H7 (cell line): ENCODE results near the gene SGMS1. TPM values are rescaled to one million over a fixed set of nuclear protein-coding genes. Genes with fewer than 3 reads are reported as not detected.

Experiments used
- DNase-seq: peaks from one replicate; pipeline ENCODE4 v3.0.0; 2012
- H3K27me3 ChIP-seq: 2 replicates; pipeline ENCODE4 v1.6.0; 2011; ENCODE audit warnings: mild to moderate bottlenecking, low read length; ENCODE audit not compliant: control insufficient read depth, insufficient read depth
- H3K36me3 ChIP-seq: replicated peaks from 2 replicates; pipeline ENCODE4 v1.5.1; 2011; ENCODE audit warnings: low read length; ENCODE audit not compliant: control insufficient read depth, insufficient read depth
- H3K4me3 ChIP-seq: 2 replicates; pipeline ENCODE4 v1.5.1; 2011; ENCODE audit warnings: low read depth, mild to moderate bottlenecking, control low read depth, low read length, moderate library complexity; ENCODE audit not compliant: insufficient read depth
- total RNA-seq: library from RNA; depleted of rRNA; stranded (reverse); fragments of >200 nt; shearing (Covaris generic); gene quantifications from 2 replicates; pipeline ENCODE4 v1.2.3, GENCODE V29; 2014

Gene SGMS1
- total RNA-seq, 1 experiment from 2014 or later: 19.4 TPM

DNA sequence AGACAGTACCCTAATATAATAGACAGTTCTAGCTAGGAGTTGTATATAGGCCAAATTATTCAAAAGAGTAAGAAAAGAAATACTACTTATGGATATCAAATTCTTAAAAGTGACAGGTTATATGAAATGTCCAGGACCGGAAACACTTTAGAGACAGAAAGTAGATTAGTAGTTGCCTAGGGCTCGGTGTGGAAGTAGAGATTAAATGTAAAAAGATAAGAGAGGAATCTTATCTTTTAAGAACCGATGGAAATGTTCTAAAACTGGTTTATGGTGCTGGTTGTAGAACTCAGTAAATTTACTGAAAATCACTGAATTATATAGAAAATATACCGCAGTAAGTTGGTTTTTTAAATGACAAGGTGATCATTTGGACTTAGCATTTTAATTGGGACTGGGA lies 224.9 kb downstream of the SGMS1 start:
- DNase-seq: no peak
- Histone ChIP-seq H3K4me3 (no peak overlapping the region), H3K36me3 (no peaks in the 10 kb centered on the region), H3K27me3 (no peaks in the 10 kb centered on the region)

DNA sequence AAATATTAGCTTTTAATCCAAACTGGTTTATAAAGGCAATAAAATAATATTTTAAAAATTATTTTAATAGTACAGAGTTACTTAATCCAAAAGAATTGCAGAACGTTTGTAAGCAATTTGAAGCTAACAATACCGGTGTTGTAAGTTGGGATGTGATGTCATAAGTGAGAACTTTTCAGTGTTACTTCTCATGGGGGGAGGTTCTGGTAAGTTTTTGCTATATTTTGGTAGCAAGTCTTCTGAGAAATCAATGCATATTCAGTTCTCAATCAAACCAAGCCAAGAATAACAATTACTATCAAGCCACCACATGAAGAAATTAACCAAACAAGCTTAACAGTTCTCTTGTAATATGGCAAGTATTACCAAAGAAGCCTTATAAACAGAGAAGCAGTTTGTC lies 225.4 kb downstream of the SGMS1 start:
- no peak overlapping the region for H3K4me3 ChIP-seq
- no peaks in the 10 kb centered on the region for H3K27me3 ChIP-seq
- DNase-seq: no peak
- H3K36me3 ChIP-seq: no peaks in the 10 kb centered on the region

DNA sequence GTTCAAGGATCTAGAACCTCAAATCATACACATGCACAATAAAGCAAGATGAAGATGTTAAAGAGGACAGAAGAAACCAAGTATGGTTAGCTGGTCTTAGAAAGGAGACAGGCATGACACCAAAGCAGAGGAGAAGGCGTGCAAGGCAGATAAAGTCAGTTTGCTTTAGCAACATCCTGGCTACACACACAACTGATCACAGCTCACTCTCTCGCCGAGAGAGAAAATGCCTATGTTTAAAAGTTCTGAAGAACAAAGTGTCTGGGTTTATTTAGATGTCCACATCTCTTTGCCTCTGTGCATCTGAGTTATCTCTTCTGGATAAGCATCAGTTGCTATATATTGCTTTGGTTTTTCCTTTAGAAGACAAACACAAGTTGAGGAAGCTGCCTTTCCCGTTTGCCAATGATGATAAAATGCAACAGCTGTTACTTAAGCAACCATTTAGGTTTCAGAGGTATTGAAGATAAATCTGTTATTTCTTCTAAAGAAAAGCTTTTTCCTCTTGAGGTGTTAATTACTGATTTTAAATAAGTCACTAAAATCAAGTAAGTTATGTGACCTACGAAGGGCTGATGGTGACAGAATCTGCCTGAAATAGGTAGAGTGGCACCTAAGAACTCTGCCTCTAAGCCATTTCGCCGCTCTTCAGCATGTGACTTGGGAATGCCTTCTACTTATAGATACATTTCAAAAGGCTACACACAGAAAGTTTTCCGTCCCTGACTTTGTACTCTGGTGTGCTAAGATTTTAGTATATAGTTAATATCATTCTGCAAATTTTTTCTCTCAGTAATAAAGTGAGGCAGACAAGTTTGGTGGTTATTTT lies 226.2 kb downstream of the SGMS1 start:
- no peak for DNase-seq
- no peaks in the 10 kb centered on the region for H3K36me3 ChIP-seq
- H3K4me3 ChIP-seq: no peak overlapping the region
- H3K27me3 ChIP-seq: no peaks in the 10 kb centered on the region

DNA sequence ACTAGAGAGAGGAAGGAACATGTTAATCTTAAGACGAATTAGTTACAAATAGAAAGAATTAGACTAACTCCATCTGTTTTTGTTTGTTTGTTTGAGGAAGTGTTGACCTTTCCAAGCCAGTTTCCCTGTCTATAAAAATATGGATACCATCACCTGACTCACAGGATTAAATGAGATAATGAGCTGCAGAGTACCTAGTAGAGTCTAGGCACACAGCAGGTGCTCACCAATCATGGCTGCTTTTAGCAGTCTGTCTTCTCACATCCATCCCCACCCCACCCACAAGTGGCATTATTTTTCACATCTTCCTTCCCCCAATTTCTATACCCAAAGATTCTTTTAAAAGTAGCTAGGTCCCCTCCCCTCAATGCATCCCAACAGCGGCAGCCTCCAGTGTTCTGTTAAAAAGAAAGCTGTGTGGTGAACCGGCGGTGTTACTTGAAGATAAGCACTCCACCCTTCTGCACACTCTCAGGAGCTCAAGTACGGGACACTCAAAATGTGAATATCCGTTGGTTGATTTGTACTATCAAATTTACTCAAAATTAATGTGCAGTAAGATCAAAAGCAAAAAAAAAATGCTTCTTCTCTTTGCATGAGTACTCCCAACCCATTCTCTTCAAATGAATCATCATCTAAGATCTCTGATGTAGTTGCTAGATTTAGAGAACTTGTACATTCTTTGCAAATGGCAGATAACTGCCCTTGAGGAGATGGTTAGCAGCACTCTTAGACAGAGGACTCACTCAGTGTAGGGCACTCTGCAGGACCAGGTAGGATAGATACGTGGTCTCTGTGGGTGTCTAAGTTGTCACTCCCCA lies 227.1 kb downstream of the SGMS1 start:
- Histone ChIP-seq H3K4me3 (no peak overlapping the region), H3K36me3 (no peaks in the 10 kb centered on the region), H3K27me3 (no peaks in the 10 kb centered on the region)
- no peak for DNase-seq

DNA sequence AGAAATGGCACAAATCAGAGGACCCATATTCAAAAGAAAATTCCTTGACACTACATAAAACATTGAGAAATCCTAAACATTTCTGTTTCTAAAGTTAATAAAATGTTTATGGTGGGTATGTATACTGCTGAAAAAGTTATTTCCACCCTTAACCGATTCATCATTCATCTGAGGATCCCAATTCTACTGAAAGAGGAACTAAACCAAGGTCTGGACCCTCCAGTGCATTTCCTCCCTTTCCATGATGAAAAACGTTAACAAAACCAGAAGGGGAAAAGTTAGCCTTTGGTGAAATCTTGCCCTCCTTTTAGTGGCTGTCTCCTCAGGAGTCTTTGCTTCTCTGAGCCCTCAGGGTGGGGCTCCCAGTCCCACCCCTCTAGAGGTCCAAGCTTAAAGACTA lies 227.9 kb downstream of the SGMS1 start:
- H3K27me3 ChIP-seq: no peaks in the 10 kb centered on the region
- DNase-seq: no peak
- H3K4me3 ChIP-seq: no peak overlapping the region
- H3K36me3 ChIP-seq: no peaks in the 10 kb centered on the region

DNA sequence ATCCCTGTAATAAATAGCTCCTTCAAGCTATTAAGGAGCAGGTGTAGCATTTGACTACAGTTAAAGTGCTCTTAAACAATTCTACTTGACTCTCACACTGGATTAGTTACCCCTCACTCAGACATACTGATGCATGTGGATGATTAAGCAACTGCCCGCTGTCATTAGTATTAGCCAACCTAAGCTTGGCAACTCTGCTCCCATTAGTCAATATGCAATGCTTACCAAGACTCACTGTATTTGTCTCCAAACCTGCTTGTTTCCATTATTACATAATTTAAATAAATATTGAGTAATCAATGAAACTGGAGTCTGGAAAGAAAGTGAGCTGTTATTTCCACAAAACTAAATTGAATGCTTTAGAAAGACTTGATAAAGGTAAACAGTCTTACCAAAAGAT lies 228.5 kb downstream of the SGMS1 start:
- no peak overlapping the region for H3K4me3 ChIP-seq
- no peaks in the 10 kb centered on the region for H3K36me3 ChIP-seq
- DNase-seq: no peak

DNA sequence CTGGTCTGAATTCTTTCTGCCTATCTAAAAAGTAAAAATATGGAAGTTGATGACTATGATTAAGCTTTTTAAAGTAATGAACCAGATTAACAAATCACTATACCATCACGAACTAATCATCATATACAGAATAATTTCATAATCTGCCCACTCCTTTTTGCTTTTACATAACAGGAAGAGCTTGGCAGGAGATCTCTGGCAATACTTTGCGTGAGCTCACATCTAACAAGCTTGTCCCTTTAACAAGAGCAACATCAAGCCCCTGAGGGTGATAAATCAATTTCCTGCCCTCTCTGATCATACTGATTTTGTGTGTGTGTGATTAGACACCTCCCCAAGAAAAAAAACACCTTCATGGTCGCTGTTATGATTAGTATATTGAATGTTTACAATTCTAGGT lies 228.9 kb downstream of the SGMS1 start:
- H3K27me3 ChIP-seq: no peaks in the 10 kb centered on the region
- H3K4me3 ChIP-seq: no peak overlapping the region
- no peaks in the 10 kb centered on the region for H3K36me3 ChIP-seq
- DNase-seq: no peak

More for the DNA sequence above, 228.5 kb downstream of the SGMS1 start:
- H3K27me3 ChIP-seq: no peaks in the 10 kb centered on the region

DNA sequence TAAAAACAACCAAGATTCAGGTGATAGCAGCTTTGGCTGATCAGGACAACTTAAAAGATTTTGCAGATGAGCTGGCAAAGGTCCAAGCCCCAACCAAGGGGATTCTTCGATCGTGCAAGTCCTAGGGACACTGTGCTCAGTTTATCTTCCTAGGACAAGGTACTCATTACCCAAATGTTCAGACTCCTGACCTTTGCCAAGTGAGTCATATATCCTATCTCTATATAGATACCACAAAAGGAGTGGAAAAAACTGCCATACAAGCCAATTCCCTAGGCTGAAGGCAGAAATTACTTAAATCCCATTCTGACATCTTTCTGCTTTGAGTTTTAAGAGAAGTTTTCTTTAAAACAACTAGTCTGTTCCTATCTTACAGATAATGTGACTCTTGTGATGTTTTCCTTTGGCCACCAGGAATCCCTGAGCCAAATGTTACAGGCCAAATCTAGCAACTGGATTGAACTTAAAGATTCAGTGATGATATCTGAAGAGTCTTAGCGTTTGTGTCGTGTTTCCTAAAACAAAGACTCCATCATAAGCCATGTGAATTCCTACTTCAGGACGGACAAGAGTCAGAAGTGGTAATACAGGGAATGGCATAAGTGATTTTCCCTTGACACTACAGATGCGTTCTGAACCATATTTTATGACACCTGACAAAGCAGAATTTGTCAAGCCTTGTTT lies 229.8 kb downstream of the SGMS1 start:
- Histone ChIP-seq H3K27me3 (no peaks in the 10 kb centered on the region), H3K36me3 (no peaks in the 10 kb centered on the region), H3K4me3 (no peak overlapping the region)
- no peak for DNase-seq

DNA sequence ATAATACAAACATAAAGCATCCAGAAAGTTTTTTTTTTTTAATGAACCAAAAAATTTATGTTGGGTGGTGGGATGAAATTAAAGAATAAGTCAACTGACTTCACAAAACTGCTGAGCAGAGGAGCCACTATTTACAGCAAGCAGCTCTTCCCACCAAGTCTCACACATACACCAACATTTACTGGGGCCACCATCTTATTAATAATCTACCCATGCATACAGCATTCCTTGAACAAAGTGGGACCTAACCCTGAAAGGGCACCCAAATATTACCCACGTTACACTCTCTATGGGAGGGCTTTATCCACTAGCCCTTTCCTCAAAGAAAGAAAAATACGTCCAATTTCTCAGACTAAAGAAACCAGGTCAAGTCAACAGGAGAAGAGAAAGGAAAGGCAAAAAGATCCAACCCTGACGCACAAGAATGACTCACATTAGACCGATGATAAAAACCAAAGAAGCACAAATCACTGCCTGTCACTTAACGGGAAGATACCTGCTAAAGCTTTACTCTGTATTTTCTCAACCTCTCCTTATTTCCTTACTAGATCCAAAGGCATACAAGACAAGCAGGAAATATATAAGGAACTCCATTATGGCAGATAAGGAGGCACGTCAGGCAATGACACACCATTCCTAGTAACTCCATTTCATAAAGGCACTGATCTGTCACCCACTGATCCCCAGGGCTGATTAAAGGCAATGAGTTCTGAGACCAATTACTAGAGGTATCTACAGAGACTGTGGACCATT lies 230.6 kb downstream of the SGMS1 start:
- H3K4me3 ChIP-seq: no peak overlapping the region
- no peaks in the 10 kb centered on the region for H3K27me3 ChIP-seq
- DNase-seq: no peak
- no peaks in the 10 kb centered on the region for H3K36me3 ChIP-seq

DNA sequence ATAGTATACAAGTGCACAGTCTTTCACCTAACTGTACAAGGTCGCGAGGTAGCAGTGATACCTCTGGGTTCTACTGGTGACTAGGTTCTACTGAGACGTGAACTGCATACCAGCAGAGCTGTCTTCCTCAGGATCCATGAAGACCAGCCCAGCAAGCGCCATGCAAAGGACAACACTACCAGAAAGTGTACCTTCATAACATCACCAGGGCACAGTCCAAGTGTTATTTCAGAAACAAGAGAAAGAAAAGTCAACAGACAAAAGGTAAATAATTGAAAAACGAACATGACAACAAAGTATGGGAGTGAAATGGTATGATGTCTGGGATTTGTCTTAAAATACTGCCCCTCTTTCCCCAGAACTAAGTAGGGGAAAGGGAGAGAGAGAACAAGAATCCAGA lies 231.3 kb downstream of the SGMS1 start:
- no peak for DNase-seq
- Histone ChIP-seq H3K27me3 (no peaks in the 10 kb centered on the region), H3K36me3 (no peaks in the 10 kb centered on the region), H3K4me3 (no peak overlapping the region)

DNA sequence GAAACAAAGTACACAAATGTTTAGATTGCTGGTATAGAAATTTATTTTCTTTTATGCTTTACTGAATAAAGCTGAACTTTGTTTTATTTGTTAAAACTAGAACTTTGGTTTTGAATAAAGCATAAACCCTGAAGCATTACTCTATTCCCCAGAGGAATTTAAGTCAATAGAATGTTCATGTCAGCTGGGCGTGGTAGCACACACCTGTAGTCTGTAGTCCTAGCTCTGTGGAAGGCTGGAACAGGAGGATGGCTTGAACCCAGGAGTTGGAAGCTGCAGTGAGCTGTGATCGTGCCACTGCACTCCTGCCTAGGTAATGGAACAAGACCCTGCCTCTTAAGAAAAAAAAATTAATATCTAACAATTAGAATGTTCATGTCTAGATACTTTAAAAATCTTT lies 233.5 kb downstream of the SGMS1 start:
- H3K36me3 ChIP-seq: no peaks in the 10 kb centered on the region
- DNase-seq: no peak
- no peak overlapping the region for H3K4me3 ChIP-seq
- no peaks in the 10 kb centered on the region for H3K27me3 ChIP-seq

DNA sequence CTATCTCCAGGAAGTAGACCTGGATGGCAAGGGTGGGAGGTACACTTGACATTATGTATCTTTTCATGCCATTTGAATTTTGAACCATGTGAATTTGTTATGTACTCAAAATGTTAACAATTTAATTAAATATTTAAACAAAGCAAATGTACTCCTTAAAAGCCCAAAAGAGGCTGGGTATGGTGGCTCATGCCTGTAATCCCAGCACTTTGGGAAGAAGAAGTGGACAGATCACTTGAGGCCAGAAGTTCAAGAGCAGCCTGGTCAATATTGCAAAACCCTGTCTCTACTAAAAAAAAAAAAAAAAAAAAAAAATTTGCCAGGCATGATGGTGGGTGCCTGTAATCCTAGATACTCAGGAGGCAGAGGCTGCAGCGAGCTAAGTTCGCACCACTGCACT lies 235.6 kb downstream of the SGMS1 start:
- no peaks in the 10 kb centered on the region for H3K27me3 ChIP-seq
- H3K4me3 ChIP-seq: no peak overlapping the region
- DNase-seq: no peak
- no peaks in the 10 kb centered on the region for H3K36me3 ChIP-seq

DNA sequence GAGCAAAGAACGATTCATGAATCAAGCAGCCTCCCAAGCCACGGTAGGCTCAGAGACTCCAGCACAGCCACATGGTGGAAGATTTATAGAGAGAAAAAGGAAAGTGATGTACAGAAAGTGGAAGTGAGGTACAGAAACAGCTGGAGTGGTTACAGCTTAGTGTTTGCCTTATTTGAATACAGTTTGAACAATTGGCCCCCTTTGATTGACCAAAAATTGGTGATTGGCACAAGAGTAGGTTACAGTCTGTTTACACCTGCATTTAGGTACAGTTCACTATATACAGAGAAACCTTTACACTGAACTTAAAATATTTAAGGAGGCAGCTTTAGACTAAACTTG lies 236.1 kb downstream of the SGMS1 start:
- Histone ChIP-seq H3K27me3 (no peaks in the 10 kb centered on the region), H3K36me3 (no peaks in the 10 kb centered on the region), H3K4me3 (no peak overlapping the region)
- no peak for DNase-seq

DNA sequence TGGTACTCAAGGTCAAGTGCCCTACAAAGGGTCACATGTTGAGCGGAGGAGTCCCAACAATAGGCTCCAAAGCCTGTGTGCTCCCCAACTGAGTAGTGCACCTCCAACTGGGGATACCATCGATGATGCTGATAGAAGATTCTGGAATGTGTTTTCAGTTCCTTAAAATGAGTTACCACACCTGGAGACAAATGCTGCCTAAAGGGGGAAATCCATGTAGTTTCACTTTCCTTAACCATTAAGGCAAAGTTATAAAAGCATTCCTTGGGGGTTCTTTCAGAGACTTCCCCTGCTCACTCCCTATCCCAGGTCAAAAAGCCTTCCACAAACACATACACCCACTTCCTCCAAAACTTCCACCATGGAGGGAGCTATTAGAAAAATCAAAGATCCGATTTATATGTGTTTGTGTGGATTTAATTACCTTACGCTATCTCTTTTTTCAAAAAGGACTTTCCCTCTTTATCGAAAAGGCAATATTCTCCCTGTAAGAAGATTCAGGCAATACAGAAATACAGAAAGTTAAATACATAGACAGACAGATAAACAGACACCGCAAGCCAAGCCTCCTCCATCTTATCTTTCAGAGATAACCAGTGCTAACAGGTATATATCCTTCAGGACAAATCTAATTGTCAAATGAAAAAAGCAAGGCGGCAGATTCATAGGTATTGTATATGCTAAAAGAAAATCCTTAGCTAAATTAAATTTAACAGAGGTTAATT lies 236.6 kb downstream of the SGMS1 start:
- Histone ChIP-seq H3K4me3 (no peak overlapping the region), H3K36me3 (no peaks in the 10 kb centered on the region), H3K27me3 (no peaks in the 10 kb centered on the region)
- DNase-seq: no peak
